K562 (cell line): Measurements from ENCODE around the gene HS3ST3B1.

ENCODE experiments used
- HNRNPUL1 ChIP-seq: fragments of 200-400 bp; formaldehyde crosslinking; IDR thresholded peaks from 2 replicates; pipeline ENCODE4 v1.6.1; 2017; ENCODE audit warnings: low read length
- ZNF175 ChIP-seq: fragments of 200-800 bp; sonication (Bioruptor generic); IDR thresholded peaks from 2 replicates; pipeline ENCODE4 v1.6.1; 2016; ENCODE audit warnings: low read depth, mild to moderate bottlenecking, missing genetic modification characterization, missing compliant biosample characterization
- TF ChIP-seq, protein P1 (sequence below): fragments of 200-800 bp; sonication (Bioruptor generic); IDR thresholded peaks from 2 replicates; pipeline ENCODE4 v1.6.1; 2017; ENCODE audit warnings: missing genetic modification characterization, missing compliant biosample characterization

DNA sequence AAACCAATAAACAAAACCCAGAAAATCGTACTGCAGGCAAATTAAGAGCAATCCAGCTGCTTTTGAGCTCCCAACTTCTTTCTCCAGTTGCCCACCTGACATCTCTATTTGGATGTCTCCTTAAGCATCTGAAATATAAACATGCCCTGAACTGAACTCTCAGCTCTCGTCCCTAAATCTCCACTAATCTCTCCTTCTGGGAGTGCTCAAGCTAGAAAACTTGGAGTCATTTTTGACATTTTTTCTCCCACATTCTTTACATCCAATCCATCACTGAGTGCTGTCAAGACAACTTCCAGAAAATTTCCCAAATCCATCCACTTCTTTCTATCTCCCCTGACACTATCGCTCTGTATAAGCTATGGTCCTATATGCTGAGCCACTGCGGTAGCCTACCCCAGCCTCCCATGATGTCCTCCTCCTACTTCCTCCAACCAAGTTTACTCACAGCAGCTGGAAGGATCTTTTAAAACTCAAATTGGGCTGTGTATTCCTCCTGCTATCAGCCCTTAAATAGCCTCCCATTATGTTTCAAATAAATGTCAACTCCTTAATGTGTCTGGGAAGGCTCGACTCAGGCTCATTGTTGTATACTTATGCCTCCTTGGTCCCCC is 53.1 kb downstream of the HS3ST3B1 start:
- TF ChIP-seq, protein P1, sequence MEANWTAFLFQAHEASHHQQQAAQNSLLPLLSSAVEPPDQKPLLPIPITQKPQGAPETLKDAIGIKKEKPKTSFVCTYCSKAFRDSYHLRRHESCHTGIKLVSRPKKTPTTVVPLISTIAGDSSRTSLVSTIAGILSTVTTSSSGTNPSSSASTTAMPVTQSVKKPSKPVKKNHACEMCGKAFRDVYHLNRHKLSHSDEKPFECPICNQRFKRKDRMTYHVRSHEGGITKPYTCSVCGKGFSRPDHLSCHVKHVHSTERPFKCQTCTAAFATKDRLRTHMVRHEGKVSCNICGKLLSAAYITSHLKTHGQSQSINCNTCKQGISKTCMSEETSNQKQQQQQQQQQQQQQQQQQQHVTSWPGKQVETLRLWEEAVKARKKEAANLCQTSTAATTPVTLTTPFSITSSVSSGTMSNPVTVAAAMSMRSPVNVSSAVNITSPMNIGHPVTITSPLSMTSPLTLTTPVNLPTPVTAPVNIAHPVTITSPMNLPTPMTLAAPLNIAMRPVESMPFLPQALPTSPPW (CRISPR knock-in tag): no peak
- TF ChIP-seq HNRNPUL1 (no peak), ZNF175 (CRISPR knock-in tag) (no peak)
